Vagina (tissue), 2 donors: ENCODE data around the gene KMT5C. TPM values are rescaled to one million over a fixed set of nuclear protein-coding genes. Genes with fewer than 3 reads are reported as not detected.

Experiments used
- DNase-seq, 2 donors: peaks; one replicate each; pipeline ENCODE4 v3.0.0-alpha.2; 2017; ENCODE audit errors: extremely low spot score in 2 of 2
- H3K27ac ChIP-seq: fragments of 200-600 bp; sonication (generic); one replicate; pipeline ENCODE4 v1.5.1; 2019
- H3K27me3 ChIP-seq: fragments of 200-600 bp; sonication (generic); one replicate; pipeline ENCODE4 v1.5.1; 2019
- H3K36me3 ChIP-seq, 2 donors: fragments of 200-600 bp; sonication (generic); one replicate each; pipeline ENCODE4 v1.5.1; 2017 to 2019
- H3K4me1 ChIP-seq: fragments of 200-600 bp; sonication (generic); one replicate; pipeline ENCODE4 v1.5.1; 2019
- H3K4me3 ChIP-seq, 2 donors: fragments of 200-600 bp; sonication (generic); 1 replicate in 1 of 2; 2 replicates in 1 of 2; pipeline ENCODE4 v1.5.1; 2016 to 2019
- H3K9me3 ChIP-seq: fragments of 200-600 bp; sonication (generic); one replicate; pipeline ENCODE4 v1.5.1; 2019
- CTCF ChIP-seq, 3 experiments: fragments of 450-650 bp in 2 of 3; fragments of 200-600 bp in 1 of 3; sonication (generic) in 1 of 3; IDR thresholded peaks; one replicate each; pipeline ENCODE4 v1.5.1; 2017 to 2019; ENCODE audit warnings: antibody characterized with exemption in 3 of 3, mild to moderate bottlenecking in 2 of 3, moderate library complexity in 2 of 3
- POLR2A ChIP-seq, 2 donors: fragments of 450-650 bp; IDR thresholded peaks; one replicate each; pipeline ENCODE4 v1.6.1; 2017; ENCODE audit warnings: antibody characterized with exemption in 2 of 2, mild to moderate bottlenecking in 2 of 2, moderate library complexity in 2 of 2
- POLR2AphosphoS5 ChIP-seq, 2 donors: sonication (generic); formaldehyde crosslinking; IDR thresholded peaks; one replicate each; pipeline ENCODE4 v1.9.0; 2017; ENCODE audit warnings: antibody characterized with exemption in 2 of 2, mild to moderate bottlenecking in 2 of 2, low read depth in 1 of 2; ENCODE audit not compliant: insufficient read depth in 1 of 2
- intact Hi-C: fragments of 100-400 bp; cut with DNase I; formaldehyde crosslinking; loops from one replicate; pipeline ENCODE4 v1.15.1; 2023
- total RNA-seq: library from RNA; depleted of rRNA; stranded (reverse); fragments of >200 nt; gene quantifications from one replicate; pipeline ENCODE4 v1.2.3, GENCODE V29; 2016

Gene KMT5C
- total RNA-seq, 1 donor from 2014 or later: 19.2 TPM

GRCh38 chr19:55346725-55347441 lies 7.2 kb downstream of the KMT5C start:
- Histone ChIP-seq H3K4me3 (no peak overlapping the region), H3K27ac (no peak overlapping the region), H3K4me1 (peaks cover 9% of the 10 kb centered on the region), H3K9me3 (no peaks in the 10 kb centered on the region), H3K27me3 (no peaks in the 10 kb centered on the region), H3K36me3 (peaks cover 0 to 6% of the 10 kb centered on the region in 2 donors)
- TF ChIP-seq POLR2AphosphoS5 (IDR thresholded peaks at IDR 0.05; ENCODE audit: insufficient read depth in 1 of 2, low read depth in 1 of 2): no peak
- TF ChIP-seq POLR2A (IDR thresholded peaks at IDR 0.05): no peak
- TF ChIP-seq CTCF (IDR thresholded peaks at IDR 0.05): no peak
- DNase-seq: no peak
- intact Hi-C loops: no loop called here

- Histone ChIP-seq H3K9me3 (no peaks in the 10 kb centered on the region), H3K36me3 (peaks cover 0 to 6% of the 10 kb centered on the region in 2 donors), H3K4me1 (peaks cover 9% of the 10 kb centered on the region), H3K27ac (no peak overlapping the region), H3K4me3 (no peak overlapping the region), H3K27me3 (no peaks in the 10 kb centered on the region)
- DNase-seq: no peak
- intact Hi-C loops: no loop called here
- TF ChIP-seq CTCF (IDR thresholded peaks at IDR 0.05) (no peak), POLR2AphosphoS5 (IDR thresholded peaks at IDR 0.05; ENCODE audit: insufficient read depth in 1 of 2, low read depth in 1 of 2) (no peak), POLR2A (IDR thresholded peaks at IDR 0.05) (no peak)
Observed at GRCh38 chr19:55347442-55348009, 7.8 kb downstream of the KMT5C start.

- Histone ChIP-seq H3K4me1 (peaks cover 14% of the 10 kb centered on the region), H3K4me3 (no peak overlapping the region), H3K27ac (no peak overlapping the region), H3K27me3 (peaks cover 4% of the 10 kb centered on the region), H3K9me3 (no peaks in the 10 kb centered on the region), H3K36me3 (peaks cover 0 to 6% of the 10 kb centered on the region in 2 donors)
- intact Hi-C loops: no loop called here
- no peak for DNase-seq
- TF ChIP-seq POLR2AphosphoS5 (IDR thresholded peaks at IDR 0.05; ENCODE audit: insufficient read depth in 1 of 2, low read depth in 1 of 2): no peak
- no peak for TF ChIP-seq POLR2A (IDR thresholded peaks at IDR 0.05)
- no peak for TF ChIP-seq CTCF (IDR thresholded peaks at IDR 0.05)
Observed at GRCh38 chr19:55348317-55349034, 8.8 kb downstream of the KMT5C start.

- peaks cover 25% of the 10 kb centered on the region for H3K4me1 ChIP-seq
- H3K27ac ChIP-seq: no peak overlapping the region
- peaks cover 14% of the 10 kb centered on the region for H3K27me3 ChIP-seq
- H3K36me3 ChIP-seq: peaks cover 0 to 6% of the 10 kb centered on the region in 2 donors
- intact Hi-C loops: no loop called here
- TF ChIP-seq POLR2A (IDR thresholded peaks at IDR 0.05): no peak
- no peak for TF ChIP-seq POLR2AphosphoS5 (IDR thresholded peaks at IDR 0.05; ENCODE audit: insufficient read depth in 1 of 2, low read depth in 1 of 2)
- no peak for TF ChIP-seq CTCF (IDR thresholded peaks at IDR 0.05)
- no peaks in the 10 kb centered on the region for H3K9me3 ChIP-seq
- DNase-seq: no peak
- no peak overlapping the region for H3K4me3 ChIP-seq
Observed at GRCh38 chr19:55350620-55351315, 11.1 kb downstream of the KMT5C start.
